ENCODE measurements around the gene PLEKHG4B. TPM values are rescaled to one million over a fixed set of nuclear protein-coding genes. Genes with fewer than 3 reads are reported as not detected.

Gene PLEKHG4B
- total and polyA plus RNA-seq, 2 of the 8 experiments (the other 6 are each of a cell fraction or from before 2014, with no cell fraction given): 31.1 to 43.6 TPM

DNA sequence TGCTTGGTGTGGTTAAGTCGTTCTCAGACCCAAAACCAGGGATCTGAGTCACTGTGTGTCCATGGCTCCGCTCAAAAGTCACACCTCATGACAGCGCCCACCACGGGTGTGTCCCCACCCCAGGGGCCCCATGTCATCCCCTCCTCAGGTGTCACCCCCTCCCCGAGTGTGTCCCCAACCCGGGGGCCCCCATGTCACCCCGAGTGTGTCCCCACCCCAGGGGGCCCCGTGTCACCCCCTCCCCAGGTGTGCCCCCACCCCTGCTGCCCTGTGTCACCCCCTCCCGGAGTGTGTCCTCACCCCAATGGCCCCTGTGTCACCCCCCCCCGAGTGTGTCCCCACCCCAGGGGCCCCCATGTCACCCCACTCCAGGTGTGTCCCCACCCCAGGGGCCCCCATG is 104.4 kb downstream of the PLEKHG4B start (continued):
- TF ChIP-seq, protein P1, sequence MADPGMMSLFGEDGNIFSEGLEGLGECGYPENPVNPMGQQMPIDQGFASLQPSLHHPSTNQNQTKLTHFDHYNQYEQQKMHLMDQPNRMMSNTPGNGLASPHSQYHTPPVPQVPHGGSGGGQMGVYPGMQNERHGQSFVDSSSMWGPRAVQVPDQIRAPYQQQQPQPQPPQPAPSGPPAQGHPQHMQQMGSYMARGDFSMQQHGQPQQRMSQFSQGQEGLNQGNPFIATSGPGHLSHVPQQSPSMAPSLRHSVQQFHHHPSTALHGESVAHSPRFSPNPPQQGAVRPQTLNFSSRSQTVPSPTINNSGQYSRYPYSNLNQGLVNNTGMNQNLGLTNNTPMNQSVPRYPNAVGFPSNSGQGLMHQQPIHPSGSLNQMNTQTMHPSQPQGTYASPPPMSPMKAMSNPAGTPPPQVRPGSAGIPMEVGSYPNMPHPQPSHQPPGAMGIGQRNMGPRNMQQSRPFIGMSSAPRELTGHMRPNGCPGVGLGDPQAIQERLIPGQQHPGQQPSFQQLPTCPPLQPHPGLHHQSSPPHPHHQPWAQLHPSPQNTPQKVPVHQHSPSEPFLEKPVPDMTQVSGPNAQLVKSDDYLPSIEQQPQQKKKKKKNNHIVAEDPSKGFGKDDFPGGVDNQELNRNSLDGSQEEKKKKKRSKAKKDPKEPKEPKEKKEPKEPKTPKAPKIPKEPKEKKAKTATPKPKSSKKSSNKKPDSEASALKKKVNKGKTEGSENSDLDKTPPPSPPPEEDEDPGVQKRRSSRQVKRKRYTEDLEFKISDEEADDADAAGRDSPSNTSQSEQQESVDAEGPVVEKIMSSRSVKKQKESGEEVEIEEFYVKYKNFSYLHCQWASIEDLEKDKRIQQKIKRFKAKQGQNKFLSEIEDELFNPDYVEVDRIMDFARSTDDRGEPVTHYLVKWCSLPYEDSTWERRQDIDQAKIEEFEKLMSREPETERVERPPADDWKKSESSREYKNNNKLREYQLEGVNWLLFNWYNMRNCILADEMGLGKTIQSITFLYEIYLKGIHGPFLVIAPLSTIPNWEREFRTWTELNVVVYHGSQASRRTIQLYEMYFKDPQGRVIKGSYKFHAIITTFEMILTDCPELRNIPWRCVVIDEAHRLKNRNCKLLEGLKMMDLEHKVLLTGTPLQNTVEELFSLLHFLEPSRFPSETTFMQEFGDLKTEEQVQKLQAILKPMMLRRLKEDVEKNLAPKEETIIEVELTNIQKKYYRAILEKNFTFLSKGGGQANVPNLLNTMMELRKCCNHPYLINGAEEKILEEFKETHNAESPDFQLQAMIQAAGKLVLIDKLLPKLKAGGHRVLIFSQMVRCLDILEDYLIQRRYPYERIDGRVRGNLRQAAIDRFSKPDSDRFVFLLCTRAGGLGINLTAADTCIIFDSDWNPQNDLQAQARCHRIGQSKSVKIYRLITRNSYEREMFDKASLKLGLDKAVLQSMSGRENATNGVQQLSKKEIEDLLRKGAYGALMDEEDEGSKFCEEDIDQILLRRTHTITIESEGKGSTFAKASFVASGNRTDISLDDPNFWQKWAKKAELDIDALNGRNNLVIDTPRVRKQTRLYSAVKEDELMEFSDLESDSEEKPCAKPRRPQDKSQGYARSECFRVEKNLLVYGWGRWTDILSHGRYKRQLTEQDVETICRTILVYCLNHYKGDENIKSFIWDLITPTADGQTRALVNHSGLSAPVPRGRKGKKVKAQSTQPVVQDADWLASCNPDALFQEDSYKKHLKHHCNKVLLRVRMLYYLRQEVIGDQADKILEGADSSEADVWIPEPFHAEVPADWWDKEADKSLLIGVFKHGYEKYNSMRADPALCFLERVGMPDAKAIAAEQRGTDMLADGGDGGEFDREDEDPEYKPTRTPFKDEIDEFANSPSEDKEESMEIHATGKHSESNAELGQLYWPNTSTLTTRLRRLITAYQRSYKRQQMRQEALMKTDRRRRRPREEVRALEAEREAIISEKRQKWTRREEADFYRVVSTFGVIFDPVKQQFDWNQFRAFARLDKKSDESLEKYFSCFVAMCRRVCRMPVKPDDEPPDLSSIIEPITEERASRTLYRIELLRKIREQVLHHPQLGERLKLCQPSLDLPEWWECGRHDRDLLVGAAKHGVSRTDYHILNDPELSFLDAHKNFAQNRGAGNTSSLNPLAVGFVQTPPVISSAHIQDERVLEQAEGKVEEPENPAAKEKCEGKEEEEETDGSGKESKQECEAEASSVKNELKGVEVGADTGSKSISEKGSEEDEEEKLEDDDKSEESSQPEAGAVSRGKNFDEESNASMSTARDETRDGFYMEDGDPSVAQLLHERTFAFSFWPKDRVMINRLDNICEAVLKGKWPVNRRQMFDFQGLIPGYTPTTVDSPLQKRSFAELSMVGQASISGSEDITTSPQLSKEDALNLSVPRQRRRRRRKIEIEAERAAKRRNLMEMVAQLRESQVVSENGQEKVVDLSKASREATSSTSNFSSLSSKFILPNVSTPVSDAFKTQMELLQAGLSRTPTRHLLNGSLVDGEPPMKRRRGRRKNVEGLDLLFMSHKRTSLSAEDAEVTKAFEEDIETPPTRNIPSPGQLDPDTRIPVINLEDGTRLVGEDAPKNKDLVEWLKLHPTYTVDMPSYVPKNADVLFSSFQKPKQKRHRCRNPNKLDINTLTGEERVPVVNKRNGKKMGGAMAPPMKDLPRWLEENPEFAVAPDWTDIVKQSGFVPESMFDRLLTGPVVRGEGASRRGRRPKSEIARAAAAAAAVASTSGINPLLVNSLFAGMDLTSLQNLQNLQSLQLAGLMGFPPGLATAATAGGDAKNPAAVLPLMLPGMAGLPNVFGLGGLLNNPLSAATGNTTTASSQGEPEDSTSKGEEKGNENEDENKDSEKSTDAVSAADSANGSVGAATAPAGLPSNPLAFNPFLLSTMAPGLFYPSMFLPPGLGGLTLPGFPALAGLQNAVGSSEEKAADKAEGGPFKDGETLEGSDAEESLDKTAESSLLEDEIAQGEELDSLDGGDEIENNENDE (IDR thresholded peaks at IDR 0.05; ENCODE audit: insufficient replicate concordance, low read length): no peak
- TF ChIP-seq RFX5 (IDR thresholded peaks at IDR 0.05; ENCODE audit: borderline replicate concordance, low read depth, low read length) (no peak), EZH2 (IDR thresholded peaks at IDR 0.05; ENCODE audit: low read depth, low read length, severe bottlenecking) (no peak), ASH2L (IDR thresholded peaks at IDR 0.05; ENCODE audit: low read length) (no peak), RBBP5 (IDR thresholded peaks at IDR 0.05; ENCODE audit: borderline replicate concordance, low read depth, low read length) (no peak), CBX5 (IDR thresholded peaks at IDR 0.05; ENCODE audit: low read depth, low read length) (no peak), TAF1 (IDR thresholded peaks at IDR 0.05; ENCODE audit: low read depth, low read length) (no peak)
- TF ChIP-seq, protein P2, sequence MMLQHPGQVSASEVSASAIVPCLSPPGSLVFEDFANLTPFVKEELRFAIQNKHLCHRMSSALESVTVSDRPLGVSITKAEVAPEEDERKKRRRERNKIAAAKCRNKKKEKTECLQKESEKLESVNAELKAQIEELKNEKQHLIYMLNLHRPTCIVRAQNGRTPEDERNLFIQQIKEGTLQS (IDR thresholded peaks at IDR 0.05; ENCODE audit: insufficient read depth, low read depth, low read length): no peak
